ENCODE data around the gene LRSAM1.

LRSAM1 gene

GRCh38 chr9:127537792-127538191 lies 86.5 kb downstream of the LRSAM1 start:
- no peak for DNase-seq

DNA sequence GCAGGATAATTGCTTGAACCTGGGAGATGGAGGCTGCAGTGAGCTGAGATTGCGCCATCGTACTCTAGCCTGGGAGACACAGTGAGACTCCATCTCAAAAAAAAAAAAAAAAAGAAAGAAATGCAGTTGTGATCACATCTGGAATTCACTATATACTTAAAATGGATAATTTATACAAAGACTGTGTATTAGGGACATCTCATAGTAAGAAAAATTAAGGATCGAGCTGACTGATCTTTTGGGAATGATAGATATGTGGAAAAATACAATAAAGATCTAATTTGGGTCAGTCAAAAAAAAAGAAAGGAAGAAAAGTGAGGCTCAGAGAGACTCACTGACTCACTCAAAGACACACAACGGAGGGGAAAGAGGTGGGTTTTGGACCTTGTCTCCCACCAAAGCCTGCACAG lies 87.5 kb downstream of the LRSAM1 start:
- no peak for DNase-seq

GRCh38 chr9:127539259-127539981 lies 88.1 kb downstream of the LRSAM1 start:
- DNase-seq, result no peak

DNA sequence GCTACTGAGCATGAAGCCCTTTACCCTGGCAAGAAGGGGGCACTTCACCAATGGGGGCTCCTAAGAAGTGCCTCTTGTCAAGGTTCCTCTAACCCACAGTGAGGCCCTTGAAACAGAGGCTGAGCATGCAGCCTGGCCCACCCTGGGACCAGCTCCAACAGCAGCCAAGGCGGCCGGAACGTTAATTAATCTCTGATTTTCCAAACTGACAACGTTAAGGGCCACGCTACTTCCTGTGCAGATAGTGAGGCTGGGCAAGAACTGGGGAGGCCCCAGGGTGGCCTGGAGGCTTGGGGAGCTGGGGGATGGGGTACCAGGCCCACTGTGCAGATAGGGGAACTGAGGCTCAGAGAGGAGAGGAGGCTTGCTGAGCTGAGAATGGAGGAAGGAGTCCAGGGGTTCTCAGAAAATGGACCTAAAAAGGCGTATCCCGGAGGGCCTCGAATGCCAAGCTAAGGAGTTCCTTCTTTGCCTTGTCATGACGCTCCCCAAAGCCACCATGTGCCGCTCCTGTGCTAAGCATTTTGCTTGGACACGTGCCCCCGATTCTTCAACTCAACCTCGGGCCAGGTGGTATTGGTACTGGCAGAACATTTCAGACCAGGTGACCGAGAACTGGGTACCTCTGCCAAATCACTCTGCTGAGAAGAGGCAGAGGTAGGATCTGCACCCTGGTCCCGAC lies 88.8 kb downstream of the LRSAM1 start:
- DNase-seq, result no peak

DNA sequence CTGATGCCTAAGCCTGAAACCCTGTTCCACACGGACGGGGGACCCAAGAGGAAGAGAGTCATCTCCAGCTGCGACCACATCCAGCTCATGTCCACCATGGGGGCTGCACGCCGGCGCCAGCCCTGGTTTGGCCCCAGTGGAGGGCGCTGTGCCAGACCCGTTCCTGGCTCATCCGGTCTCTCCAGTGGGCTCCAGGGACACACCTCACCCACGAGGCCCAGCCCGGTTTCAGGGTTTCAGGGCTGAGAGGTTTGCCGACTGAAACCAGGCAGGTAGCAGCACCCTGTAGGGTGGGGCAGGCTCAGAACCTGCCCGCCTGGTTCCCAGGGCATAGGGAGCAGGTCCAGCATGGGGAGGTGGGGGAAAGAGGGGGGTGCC lies 89.3 kb downstream of the LRSAM1 start:
- no peak for DNase-seq

GRCh38 chr9:127541176-127541575 lies 89.9 kb downstream of the LRSAM1 start:
- DNase-seq, result no peak

GRCh38 chr9:127541865-127542264 lies 90.6 kb downstream of the LRSAM1 start:
- DNase-seq, result no peak

DNA sequence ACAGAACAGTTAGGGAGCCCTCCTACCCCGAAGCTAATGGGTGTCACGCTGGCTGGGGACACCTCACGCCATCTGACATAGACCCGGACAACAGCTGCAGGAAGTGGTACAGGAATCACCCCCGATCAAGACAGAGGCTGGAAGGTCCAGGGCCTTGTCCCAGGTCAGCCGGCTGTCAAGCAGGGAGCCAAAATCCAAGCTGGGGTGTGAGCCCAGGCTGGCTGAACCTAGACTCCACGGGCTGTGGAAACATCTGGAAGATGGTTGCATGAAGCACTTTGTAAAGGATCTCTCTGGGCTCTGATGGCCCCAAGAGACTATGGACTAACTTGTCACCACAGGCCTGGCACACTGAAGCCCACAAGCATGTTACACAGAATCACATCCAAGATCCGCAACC lies 91.9 kb downstream of the LRSAM1 start:
- DNase-seq, result no peak

GRCh38 chr9:127543973-127544533 lies 92.7 kb downstream of the LRSAM1 start:
- no peak for DNase-seq

DNA sequence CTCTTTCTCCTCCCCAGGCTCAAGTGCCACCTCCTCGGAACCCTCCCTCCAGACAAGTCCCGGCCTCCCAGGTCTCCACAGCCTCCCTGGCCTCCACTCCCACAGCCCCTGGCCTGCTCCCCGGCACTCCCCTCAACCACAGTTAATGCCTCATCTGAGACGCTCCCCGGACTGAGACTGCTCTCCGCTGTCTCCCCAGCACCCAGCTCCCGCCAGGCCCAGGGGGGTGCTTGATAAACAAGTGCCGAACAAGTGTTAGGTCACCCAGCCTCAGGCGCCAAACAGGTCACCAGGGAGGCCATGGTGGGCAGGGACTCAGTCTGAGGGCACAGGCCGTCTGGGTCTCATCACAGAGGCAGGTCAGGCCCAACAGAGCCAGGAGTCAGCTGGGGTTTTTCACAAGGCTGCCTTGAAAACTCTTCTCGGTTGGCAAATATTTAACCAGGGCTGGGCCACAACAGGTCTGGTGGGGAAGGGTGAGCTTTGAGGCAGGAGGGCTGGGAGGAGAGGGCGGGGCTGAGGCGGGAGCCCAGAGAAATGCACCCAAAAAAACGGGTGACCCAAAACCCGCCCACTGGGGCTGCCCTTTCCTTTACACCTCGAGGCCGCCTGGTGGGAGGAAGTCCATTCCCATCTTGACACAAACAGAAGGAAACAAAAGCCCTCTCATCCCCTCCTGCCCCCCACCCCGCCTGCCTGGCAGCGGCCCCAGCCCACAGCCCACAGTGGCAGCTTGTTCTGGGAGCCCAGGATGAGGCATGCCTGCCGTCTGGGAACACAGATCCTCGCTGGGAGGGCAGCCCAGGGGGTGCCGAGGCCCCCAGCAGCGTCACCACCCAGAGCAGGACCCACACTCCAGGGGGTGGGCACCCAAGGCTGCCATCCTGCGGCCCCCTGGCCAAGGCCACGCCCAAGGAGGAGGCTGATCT lies 94.2 kb downstream of the LRSAM1 start:
- DNase-seq, result no peak

DNA sequence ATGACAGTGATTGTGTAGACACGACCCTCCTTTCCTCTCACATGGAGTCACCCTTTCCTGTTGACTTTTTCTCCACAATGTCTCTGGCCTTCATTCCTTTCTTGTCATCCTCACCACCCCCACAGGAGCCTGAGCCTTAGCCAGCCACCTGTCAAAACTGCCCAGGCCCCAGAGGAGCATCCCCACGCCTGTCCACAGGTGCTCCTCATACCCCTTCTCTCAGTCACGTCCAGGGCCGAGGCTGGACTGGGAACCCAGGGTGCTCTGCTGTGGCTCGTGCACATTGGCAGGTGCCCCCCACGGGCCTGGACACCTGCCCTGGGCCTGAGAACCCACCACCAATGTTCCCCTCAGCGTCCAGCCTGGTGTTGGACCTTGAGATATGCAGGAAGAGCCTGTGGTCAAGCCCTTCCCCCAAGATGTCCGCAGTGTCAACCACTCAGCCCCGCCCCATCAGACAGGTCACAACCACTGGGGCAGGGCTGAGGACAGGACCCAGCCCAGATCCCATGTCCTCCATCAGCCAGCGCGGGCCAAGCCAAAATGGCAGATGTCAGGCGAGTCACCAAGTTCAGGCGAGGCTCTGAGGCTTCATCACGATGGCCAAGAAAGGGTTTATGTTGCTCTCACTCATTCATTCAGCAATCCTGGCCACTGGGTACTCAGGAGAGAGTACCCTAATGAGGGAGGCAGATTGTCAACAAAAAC lies 95.0 kb downstream of the LRSAM1 start:
- no peak for DNase-seq

DNA sequence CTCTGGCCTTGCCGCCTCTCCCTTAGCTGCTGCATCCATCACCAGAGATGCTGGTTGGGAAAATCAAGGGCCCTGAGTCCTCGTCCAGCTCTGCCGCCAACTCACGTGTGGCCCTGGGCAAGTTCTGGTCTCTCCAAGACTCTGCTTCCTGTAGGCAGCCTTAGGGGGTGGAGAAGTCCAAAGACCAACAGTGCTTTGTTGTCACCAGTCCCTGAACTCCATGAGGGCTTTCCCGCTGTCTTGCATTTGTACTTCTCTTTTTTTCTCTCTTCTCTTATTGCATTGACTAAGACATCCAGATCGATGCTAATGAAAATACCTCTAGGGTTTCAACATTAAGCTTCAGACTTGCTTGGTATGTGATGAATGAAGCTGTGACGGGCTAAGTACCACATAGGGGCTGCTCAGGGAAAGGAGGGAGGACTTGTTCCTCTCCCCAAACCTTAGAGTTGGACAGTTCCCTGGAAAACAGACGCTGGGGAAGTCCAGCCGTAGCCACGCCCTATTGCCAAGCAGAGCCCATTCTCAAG lies 97.1 kb downstream of the LRSAM1 start:
- no peak for DNase-seq

GRCh38 chr9:127549218-127549617 lies 97.9 kb downstream of the LRSAM1 start:
- no peak for DNase-seq

DNA sequence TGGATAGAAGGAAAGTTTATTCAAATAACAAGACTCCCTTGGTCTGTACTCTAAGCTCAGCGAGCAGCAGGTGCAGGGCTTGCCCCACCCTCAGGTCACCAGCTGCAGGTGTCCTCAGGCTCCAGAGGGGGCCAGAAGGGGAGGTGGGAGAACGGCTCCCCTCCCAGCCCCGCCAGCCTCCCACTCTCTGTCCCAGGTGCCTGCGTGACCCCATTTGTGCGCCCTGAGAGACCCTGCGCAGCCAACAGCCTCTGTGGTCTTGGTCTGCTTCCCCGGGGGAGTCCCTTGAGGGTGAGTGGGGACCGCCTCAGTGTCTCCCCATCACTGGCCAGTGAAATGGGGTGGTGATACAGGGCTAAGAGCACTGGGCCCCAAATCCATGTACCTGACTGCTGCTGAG lies 98.4 kb downstream of the LRSAM1 start:
- no peak for DNase-seq

DNA sequence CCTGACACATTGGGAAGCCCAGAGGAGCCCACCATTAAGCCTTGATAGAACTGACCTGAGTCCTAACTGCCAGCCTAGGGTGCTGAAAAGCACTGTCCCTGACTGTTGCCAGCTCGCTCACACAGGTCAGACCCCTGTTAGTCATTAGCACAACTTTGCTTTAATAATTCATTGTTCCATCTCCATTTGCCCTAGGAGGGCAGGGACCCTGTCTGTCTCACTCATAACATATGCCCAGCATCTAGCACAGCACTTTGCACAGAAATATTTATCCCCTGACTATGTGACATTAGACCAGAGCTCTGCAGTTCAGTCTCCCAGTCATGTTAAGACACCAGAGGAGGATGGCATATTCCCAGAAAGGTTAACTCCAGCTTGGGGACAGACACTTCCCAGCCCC lies 99.0 kb downstream of the LRSAM1 start:
- no peak for DNase-seq

DNA sequence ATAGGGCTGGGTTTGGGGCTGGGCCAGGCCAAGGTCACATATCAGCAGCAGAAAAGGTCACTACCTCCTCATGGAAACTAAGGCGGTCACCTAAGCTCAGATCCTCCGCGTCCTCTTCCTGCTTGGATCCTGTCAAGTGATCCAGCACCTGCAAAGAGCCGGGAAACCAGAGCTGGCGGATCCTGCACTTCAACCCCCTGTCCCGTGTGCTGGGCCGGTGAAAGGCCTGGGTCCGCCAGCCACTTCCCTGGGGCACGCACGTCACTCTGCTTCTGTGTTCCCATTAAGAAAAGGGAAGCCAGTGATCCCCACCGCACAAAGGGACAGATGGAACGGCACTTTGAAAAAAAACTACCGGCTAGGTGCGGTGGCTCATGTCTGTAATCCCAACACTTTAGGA lies 99.4 kb downstream of the LRSAM1 start:
- DNase-seq, result no peak
